ENCODE results near the gene SEPTIN11. TPM values are rescaled to one million over a fixed set of nuclear protein-coding genes. Genes with fewer than 3 reads are reported as not detected.

SEPTIN11 gene
- total and polyA plus RNA-seq, 9 of the 15 experiments (the other 6 are each of a cell fraction or from before 2014, with no cell fraction given) = 25.7 to 142 (median 84.3) TPM

- TF ChIP-seq RAD21 (CRISPR knock-in tag; conservative IDR thresholded peaks at IDR 0.05 in 1 of 2, IDR thresholded peaks at IDR 0.05 in 1 of 2) = peak; percentile 24 to 33; a peak in 3 of 4 replicates
- TF ChIP-seq GABPA (tag; conservative IDR thresholded peaks at IDR 0.05; ENCODE audit: low read depth) = peak; percentile 24; the same call in 1 of the 2 replicates
- TF ChIP-seq FOXP1 (CRISPR knock-in tag; IDR thresholded peaks at IDR 0.05) = no peak
- no peak for TF ChIP-seq PHF21A (IDR thresholded peaks at IDR 0.05; ENCODE audit: borderline replicate concordance, low read depth)
- TF ChIP-seq KLF6 (CRISPR knock-in tag; IDR thresholded peaks at IDR 0.05; ENCODE audit: borderline replicate concordance) = no peak
- TF ChIP-seq SIRT6 (IDR thresholded peaks at IDR 0.05; ENCODE audit: low read depth, low read length) = no peak
- peak; percentile 21 to 47 (median 25); a peak in 4 of 6 replicates for TF ChIP-seq CTCF (IDR thresholded peaks at IDR 0.05 in 2 of 3, conservative IDR thresholded peaks at IDR 0.05 in 1 of 3; ENCODE audit: insufficient read depth in 2 of 3, low read depth in 1 of 3, low read length in 3 of 3)
- TF ChIP-seq SMC3 (conservative IDR thresholded peaks at IDR 0.05; ENCODE audit: insufficient read depth, low read depth, low read length) = 0 out of 2 replicates have a peak, but pooled peaks have one; percentile 17
- no peak for TF ChIP-seq ZNF436 (CRISPR knock-in tag; IDR thresholded peaks at IDR 0.05)
- TF ChIP-seq ZNF384 (IDR thresholded peaks at IDR 0.05; ENCODE audit: low read depth, low read length) = peak; percentile 87
Measured at GRCh38 chr4:76984127-76984526, 34.6 kb downstream of the SEPTIN11 start (continued).
